GM06990 (cell line): Measurements from ENCODE around the gene KLF9.

Experiments
- DNase-seq: peaks from one replicate; pipeline ENCODE4 v3.0.0-alpha.2; 2011; ENCODE audit not compliant: insufficient read length; ENCODE audit errors: extremely low read depth
- H3K27me3 ChIP-seq: replicated peaks from 2 replicates; pipeline ENCODE4 v1.6.0; 2011; ENCODE audit warnings: low read length; ENCODE audit not compliant: control insufficient read depth, insufficient read depth
- H3K36me3 ChIP-seq: 2 replicates; pipeline ENCODE4 v1.5.1; 2011; ENCODE audit warnings: low read length; ENCODE audit not compliant: control insufficient read depth, insufficient read depth
- H3K4me3 ChIP-seq: replicated peaks from 2 replicates; pipeline ENCODE4 v1.5.1; 2011; ENCODE audit warnings: low read depth, mild to moderate bottlenecking, control low read depth, low read length
- CTCF ChIP-seq: IDR thresholded peaks from 2 replicates; pipeline ENCODE4 v1.5.1; 2011; ENCODE audit warnings: low read length, control low read depth, mild to moderate bottlenecking, inconsistent platforms; ENCODE audit not compliant: insufficient read depth, poor library complexity, severe bottlenecking

KLF9 gene

DNA sequence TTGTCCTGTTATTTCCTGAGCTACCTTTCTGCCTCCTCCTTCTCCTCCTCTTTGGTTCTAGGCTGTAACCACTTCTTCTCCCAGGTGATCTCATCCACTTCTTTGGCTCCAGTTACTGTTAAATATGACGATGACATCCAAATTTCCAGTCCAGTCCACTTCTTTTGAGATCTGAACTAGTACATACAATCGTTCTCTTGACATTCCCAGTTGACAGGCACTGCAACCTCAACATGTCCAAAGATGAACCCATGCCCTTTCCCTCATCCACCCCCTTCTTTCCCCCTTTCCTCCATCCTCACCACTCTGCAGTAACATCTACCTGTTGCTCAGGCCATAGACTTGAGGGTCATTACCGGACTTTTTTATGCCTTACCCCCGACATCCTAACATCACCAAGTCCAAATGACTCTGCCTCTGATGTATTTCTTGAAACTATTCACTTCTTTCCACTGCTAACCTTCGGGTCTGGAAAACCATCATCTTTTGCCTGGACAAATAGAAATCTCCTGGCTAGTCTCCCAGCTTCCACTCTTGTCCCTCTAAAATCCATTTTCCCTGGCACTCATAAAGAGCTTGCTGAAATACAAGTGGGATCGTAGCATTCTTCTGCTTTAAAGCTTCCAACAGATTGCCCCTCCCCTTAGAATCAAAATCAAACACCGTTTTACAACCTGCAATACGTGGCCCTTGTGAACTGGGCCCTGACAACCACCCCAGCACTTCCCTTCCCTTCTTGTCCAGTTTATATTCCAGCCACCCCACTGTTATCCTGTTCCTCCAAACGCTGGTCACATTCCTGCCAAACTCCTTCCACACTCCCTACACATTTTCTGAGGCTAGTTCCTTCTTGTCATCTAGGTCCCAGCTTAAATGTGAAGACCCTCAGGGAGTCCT is 31.5 kb downstream of the KLF9 start:
- no peak for TF ChIP-seq CTCF
- Histone ChIP-seq H3K4me3 (no peak overlapping the region), H3K27me3 (no peaks in the 10 kb centered on the region), H3K36me3 (no peaks in the 10 kb centered on the region)
- DNase-seq, result no peak

GRCh38 chr9:70382046-70382708 is 32.3 kb downstream of the KLF9 start:
- TF ChIP-seq CTCF, result no peak
- Histone ChIP-seq H3K4me3 (no peak overlapping the region), H3K27me3 (no peaks in the 10 kb centered on the region), H3K36me3 (no peaks in the 10 kb centered on the region)
- no peak for DNase-seq

DNA sequence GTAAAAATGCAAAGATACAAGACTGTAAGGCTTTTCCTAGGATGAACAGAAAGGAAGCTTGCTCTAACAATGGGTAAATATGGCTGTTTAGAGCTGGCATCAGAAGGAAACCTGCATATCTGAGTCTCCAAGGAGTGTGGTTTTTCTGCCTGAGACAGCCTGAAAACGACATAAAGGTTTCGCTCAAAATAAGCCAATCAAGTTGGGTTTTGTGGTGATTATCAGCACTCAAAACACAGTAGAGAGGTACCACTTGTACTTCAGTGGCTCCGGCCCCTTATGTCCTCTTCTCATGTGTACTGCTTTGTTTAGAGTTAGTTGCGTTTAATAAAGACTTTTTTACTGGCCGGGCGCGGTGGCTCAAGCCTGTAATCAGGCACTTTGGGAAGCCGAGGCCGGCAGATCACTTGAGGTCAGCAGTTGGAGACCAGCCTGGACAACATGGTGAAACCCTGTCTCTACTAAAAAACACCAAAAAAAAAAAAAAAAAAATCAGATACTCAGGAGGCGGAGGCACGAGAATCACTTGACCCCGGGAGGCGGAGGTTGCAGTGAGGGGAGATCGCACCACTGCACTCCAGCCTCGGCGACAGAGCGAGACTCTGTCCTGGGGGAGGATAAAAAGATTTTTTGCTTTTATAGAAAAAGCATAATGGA is 39.4 kb downstream of the KLF9 start:
- no peaks in the 10 kb centered on the region for H3K27me3 ChIP-seq
- no peak overlapping the region for H3K4me3 ChIP-seq
- H3K36me3 ChIP-seq, result no peaks in the 10 kb centered on the region
- DNase-seq, result no peak
- TF ChIP-seq CTCF, result no peak

DNA sequence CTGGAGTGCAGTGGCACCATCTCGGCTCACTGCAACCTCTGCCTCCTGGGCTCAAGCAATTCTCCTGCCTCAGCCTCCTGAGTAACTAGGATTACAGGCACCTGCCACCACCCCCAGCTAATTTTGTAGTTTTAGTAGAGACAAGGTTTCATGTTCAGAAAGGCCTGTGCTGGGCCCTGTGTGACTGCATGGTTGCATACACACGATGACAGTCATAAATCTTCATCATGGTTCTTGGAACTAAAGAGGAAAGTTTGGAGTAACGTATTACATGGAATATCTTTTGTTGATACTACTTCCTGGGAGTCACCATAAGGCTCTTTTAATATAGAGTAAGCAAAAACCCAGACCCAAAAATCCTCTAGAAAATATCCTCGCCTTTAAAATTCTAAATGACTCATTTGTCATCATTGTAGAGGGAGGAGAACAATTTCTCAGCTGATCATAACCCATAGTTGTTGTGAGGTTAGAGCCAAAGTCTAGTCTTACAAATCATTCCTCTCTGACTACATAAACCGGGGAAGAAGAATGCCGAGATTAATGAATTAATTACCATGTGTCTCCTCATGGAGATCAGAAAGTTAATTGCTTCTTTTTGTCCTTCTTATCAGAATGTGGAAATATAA is 47.0 kb downstream of the KLF9 start:
- Histone ChIP-seq H3K4me3 (no peak overlapping the region), H3K36me3 (no peaks in the 10 kb centered on the region), H3K27me3 (no peaks in the 10 kb centered on the region)
- TF ChIP-seq CTCF, result no peak
- DNase-seq, result no peak

DNA sequence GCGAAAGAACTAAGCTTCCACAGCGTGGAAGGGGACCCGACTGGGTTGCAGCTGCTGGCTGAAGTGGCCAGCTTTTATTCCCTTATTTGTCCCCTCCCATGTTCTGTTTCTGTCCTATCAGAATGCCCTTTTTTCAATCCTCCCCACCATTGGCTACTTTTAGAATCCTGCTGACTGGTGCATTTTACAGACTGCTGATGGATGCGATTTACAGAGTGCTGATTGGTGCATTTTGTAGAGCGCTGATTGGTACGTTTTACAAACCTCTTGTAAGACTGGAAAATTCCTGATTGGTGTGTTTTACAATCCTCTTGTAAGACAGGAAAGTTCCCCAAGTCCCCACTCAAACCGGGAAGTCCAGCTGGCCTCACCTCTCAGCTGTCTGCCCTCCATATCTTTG is 50.7 kb downstream of the KLF9 start:
- Histone ChIP-seq H3K36me3 (no peaks in the 10 kb centered on the region), H3K4me3 (no peak overlapping the region), H3K27me3 (no peaks in the 10 kb centered on the region)
- TF ChIP-seq CTCF, result no peak
- DNase-seq, result no peak
